ENCODE results near the gene GPBP1. TPM values are rescaled to one million over a fixed set of nuclear protein-coding genes. Genes with fewer than 3 reads are reported as not detected.
"Not testable (repeated sequence)": the region's sequence is repeated elsewhere in the genome, so short reads cannot be mapped to it uniquely, and the experiment has no call there.

GPBP1 gene
- total RNA-seq, 1 experiment from 2014 or later, result 112 TPM

DNA sequence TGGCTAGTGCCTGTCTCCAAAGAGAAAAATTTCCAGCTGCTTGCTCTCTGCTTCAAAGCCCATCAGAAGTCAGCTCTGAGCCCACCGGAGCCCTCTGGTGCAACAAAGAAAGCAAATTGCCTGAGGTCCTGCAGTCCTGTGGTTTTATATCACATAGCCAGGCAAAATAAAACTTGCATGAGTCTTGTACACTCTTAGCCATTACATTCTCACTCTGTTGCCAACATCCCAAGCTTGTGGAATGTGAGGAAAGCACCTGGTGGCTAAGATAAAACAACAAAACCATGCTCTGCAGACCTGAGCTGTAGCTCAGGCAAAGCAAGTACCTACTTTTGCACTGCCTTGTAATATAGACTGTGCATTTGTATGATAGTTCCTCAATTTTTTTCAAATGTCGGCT is 133.7 kb downstream of the GPBP1 start:
- no peaks in the 10 kb centered on the region for H3K79me2 ChIP-seq (ENCODE audit: insufficient read depth, low read length)
- H3K14ac ChIP-seq (ENCODE audit: insufficient read depth, low read length), result no peak overlapping the region
- no peaks in the 10 kb centered on the region for H3K4me1 ChIP-seq (ENCODE audit: insufficient read depth, low read length)
- H3K4me2 ChIP-seq (ENCODE audit: insufficient read depth, insufficient read length, low read length), result no peak overlapping the region
- no peak overlapping the region for H3K4ac ChIP-seq (ENCODE audit: low read depth, low read length)
- no peak overlapping the region for H2BK5ac ChIP-seq (ENCODE audit: insufficient read length, low read length)
- H2BK120ac ChIP-seq (ENCODE audit: low read depth, low read length, poor library complexity, severe bottlenecking), result no peak overlapping the region
- H2BK12ac ChIP-seq (ENCODE audit: insufficient read length, low read depth, low read length), result no peak overlapping the region
- Mint-ChIP-seq H3K4me1 (peaks cover 8 to 10% of the 10 kb centered on the region in 2 experiments), H3K9me3 (peaks cover 29 to 36% of the 10 kb centered on the region in 2 experiments), H3K4me3 (no peak overlapping the region), H3K27ac (no peak overlapping the region), H3K36me3 (ENCODE audit: insufficient read depth in 1 of 3, low read depth in 3 of 3) (peaks cover 7 to 29% (median 8%) of the 10 kb centered on the region in 3 experiments; a peak in 6 of 7 replicates), H3K27me3 (ENCODE audit: low read depth) (no peaks in the 10 kb centered on the region)
- no peak for DNase-seq
- no peak overlapping the region for H2BK20ac ChIP-seq (ENCODE audit: low read depth, low read length, poor library complexity, severe bottlenecking)
- H3K79me1 ChIP-seq (ENCODE audit: insufficient read depth, low read depth, low read length, poor library complexity, severe bottlenecking), result no peaks in the 10 kb centered on the region
- TF ChIP-seq, protein P1, sequence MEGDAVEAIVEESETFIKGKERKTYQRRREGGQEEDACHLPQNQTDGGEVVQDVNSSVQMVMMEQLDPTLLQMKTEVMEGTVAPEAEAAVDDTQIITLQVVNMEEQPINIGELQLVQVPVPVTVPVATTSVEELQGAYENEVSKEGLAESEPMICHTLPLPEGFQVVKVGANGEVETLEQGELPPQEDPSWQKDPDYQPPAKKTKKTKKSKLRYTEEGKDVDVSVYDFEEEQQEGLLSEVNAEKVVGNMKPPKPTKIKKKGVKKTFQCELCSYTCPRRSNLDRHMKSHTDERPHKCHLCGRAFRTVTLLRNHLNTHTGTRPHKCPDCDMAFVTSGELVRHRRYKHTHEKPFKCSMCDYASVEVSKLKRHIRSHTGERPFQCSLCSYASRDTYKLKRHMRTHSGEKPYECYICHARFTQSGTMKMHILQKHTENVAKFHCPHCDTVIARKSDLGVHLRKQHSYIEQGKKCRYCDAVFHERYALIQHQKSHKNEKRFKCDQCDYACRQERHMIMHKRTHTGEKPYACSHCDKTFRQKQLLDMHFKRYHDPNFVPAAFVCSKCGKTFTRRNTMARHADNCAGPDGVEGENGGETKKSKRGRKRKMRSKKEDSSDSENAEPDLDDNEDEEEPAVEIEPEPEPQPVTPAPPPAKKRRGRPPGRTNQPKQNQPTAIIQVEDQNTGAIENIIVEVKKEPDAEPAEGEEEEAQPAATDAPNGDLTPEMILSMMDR (conservative IDR thresholded peaks at IDR 0.05), result no peak
- H4K20me1 ChIP-seq (ENCODE audit: control insufficient read depth, insufficient read depth, insufficient read length), result no peaks in the 10 kb centered on the region
- H4K5ac ChIP-seq (ENCODE audit: insufficient read length, low read depth, low read length), result no peak overlapping the region
- WGBS (ENCODE audit: extremely low coverage, insufficient read length, low lambda C conversion rate), result no CpG with 5 or more reads among the region's 2 CpGs
- peaks cover 4% of the 10 kb centered on the region for H3K9me3 ChIP-seq (ENCODE audit: control insufficient read depth, low read depth, low read length)
- H3K27me3 ChIP-seq (ENCODE audit: insufficient read depth, low read length), result no peaks in the 10 kb centered on the region
- H3K56ac ChIP-seq (ENCODE audit: insufficient read length, low read depth, low read length), result no peak overlapping the region
- H2AFZ ChIP-seq (ENCODE audit: low read length), result no peak overlapping the region
- no peaks in the 10 kb centered on the region for H3K23me2 ChIP-seq (ENCODE audit: insufficient read length, low read depth, low read length, poor library complexity, severe bottlenecking)
- no peak overlapping the region for H3K9ac ChIP-seq (ENCODE audit: extremely low read depth, insufficient read length, low read length)
- H4K91ac ChIP-seq (ENCODE audit: insufficient read length, low read depth, low read length), result no peak overlapping the region
- no peak overlapping the region for H2AK5ac ChIP-seq (ENCODE audit: insufficient read length, low read length)
- H3K18ac ChIP-seq (ENCODE audit: insufficient read length, low read depth, low read length), result no peak overlapping the region
- H4K8ac ChIP-seq (replicated peaks; ENCODE audit: insufficient read length, low read depth, low read length), result no peak overlapping the region
- no peak overlapping the region for H3K23ac ChIP-seq (ENCODE audit: insufficient read length, low read depth, low read length)
- no peak overlapping the region for H2BK15ac ChIP-seq (ENCODE audit: low read depth, low read length)
- H3K27ac ChIP-seq (ENCODE audit: insufficient read length, low read depth, low read length), result no peak overlapping the region
- no peak overlapping the region for H3T11ph ChIP-seq (ENCODE audit: low read length)

DNA sequence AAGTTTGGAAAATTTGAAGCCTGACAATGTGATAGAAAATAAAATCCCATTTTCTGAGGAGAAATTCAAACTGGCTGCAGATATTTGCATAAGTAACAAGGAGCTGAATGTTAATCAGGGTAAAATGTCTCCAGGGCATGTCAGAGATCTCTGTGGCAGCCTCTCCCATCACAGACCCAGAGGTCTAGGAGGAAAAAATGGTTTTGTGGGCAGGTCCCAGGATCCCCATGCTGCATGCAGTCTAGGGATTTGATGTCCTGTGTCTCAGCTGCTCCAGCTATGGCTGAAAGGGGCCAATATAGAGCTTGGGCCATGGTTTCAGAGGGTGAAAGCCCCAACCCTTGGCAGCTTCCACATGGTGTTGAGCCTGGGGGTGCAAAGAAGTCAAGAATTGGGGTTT is 135.2 kb downstream of the GPBP1 start:
- not testable (repeated sequence) for H3K18ac ChIP-seq (ENCODE audit: insufficient read length, low read depth, low read length); H2BK5ac ChIP-seq (ENCODE audit: insufficient read length, low read length); H3K4me3 Mint-ChIP-seq; H2AK5ac ChIP-seq (ENCODE audit: insufficient read length, low read length); H3K23ac ChIP-seq (ENCODE audit: insufficient read length, low read depth, low read length); H3K4me2 ChIP-seq (ENCODE audit: insufficient read depth, insufficient read length, low read length); H2BK120ac ChIP-seq (ENCODE audit: low read depth, low read length, poor library complexity, severe bottlenecking); H2BK12ac ChIP-seq (ENCODE audit: insufficient read length, low read depth, low read length); DNase-seq; H3K27ac ChIP-seq (ENCODE audit: insufficient read length, low read depth, low read length); H4K5ac ChIP-seq (ENCODE audit: insufficient read length, low read depth, low read length); H3K27ac Mint-ChIP-seq; H2BK20ac ChIP-seq (ENCODE audit: low read depth, low read length, poor library complexity, severe bottlenecking); H3K56ac ChIP-seq (ENCODE audit: insufficient read length, low read depth, low read length); H4K8ac ChIP-seq (replicated peaks; ENCODE audit: insufficient read length, low read depth, low read length); H3K79me2 ChIP-seq (ENCODE audit: insufficient read depth, low read length); H3K23me2 ChIP-seq (ENCODE audit: insufficient read length, low read depth, low read length, poor library complexity, severe bottlenecking); H3T11ph ChIP-seq (ENCODE audit: low read length); H2AFZ ChIP-seq (ENCODE audit: low read length); H3K14ac ChIP-seq (ENCODE audit: insufficient read depth, low read length); H3K9ac ChIP-seq (ENCODE audit: extremely low read depth, insufficient read length, low read length); H2BK15ac ChIP-seq (ENCODE audit: low read depth, low read length); H3K4ac ChIP-seq (ENCODE audit: low read depth, low read length); H3K9me3 ChIP-seq (ENCODE audit: control insufficient read depth, low read depth, low read length); H3K27me3 ChIP-seq (ENCODE audit: insufficient read depth, low read length); H4K91ac ChIP-seq (ENCODE audit: insufficient read length, low read depth, low read length); H3K4me1 ChIP-seq (ENCODE audit: insufficient read depth, low read length); H4K20me1 ChIP-seq (ENCODE audit: control insufficient read depth, insufficient read depth, insufficient read length); H3K79me1 ChIP-seq (ENCODE audit: insufficient read depth, low read depth, low read length, poor library complexity, severe bottlenecking); H3K27me3 Mint-ChIP-seq (ENCODE audit: low read depth)
- Mint-ChIP-seq H3K9me3 (peaks cover 29 to 36% of the 10 kb centered on the region in 2 experiments), H3K36me3 (ENCODE audit: insufficient read depth in 1 of 3, low read depth in 3 of 3) (peaks cover 7 to 29% (median 8%) of the 10 kb centered on the region in 3 experiments; a peak in 6 of 7 replicates), H3K4me1 (peaks cover 8 to 10% of the 10 kb centered on the region in 2 experiments)
